Right lung (tissue), 5 donors: Measurements from ENCODE around the gene C16orf74. TPM values are rescaled to one million over a fixed set of nuclear protein-coding genes. Genes with fewer than 3 reads are reported as not detected.

Source experiments
- DNase-seq, 2 donors: peaks; one replicate each; pipeline ENCODE4 v3.0.0-alpha.2; 2013
- polyA plus RNA-seq, 5 donors: library from polyadenylated mRNA; unstranded; fragments of 120-200 nt; gene quantifications; one replicate each; pipeline versions ENCODE4 v1.2.1 to v1.2.3, GENCODE V29; 2013; ENCODE audit warnings: inconsistent platforms in 1 of 5, low replicate concordance in 1 of 5; ENCODE audit not compliant: insufficient read length in 5 of 5, insufficient read depth in 1 of 5

Gene C16orf74
- polyA plus RNA-seq, 5 donors = 8.3 to 21.9 (median 12.9) TPM

DNA sequence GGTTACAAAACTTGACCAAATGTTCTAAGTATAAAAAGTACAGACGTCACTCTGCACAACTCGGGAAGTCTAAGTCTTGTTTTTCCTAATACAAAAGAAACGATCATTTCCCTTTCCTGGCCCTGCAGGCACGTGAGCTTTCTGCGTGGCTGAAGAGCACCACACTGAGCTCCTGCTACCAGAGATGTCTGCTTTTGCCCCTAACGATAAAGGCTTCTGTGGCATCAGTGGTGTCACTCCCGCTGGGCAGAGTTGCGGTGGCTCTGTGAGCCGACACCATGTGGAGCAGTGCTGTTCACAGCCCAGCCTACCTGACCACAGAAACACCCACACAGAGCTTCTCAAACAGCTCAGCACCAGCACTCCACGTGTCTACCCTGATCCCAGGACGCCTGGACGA, 28.0 kb upstream of the C16orf74 start:
- no peak for DNase-seq

DNA sequence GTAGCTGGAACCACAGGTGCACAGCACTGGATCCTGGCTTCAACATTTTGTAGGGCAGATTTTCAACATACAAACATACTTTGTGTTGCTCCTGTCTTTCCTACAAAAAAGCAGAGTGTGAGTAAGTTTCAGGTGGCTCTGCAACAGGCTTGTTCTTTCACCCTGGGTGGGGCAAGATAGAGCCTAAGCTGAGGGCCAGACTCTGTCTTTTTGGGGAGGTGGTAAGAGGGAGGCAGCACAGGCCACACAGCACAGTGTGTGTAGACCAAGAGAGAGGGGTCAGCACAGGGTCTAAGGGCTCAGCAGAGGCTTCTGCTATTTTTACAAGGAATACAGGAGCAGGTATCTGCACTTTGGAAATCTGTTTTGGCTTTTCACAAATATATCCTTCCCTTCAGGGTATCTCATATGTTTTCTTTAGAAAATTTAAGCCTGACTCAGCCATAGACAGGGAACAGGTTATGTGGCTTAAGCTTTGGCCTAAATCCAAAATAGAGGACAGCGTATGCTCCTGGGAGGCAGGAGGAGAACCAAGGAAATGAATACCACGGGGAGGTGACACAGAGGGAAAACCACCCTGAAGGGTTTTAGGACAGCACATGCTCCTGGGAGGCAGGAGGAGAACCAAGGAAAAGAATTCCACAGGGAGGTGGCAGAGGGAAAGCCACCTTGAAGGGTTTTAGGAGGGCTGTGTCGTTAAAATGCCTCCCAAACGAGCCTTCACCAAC, 26.9 kb upstream of the C16orf74 start:
- DNase-seq = no peak

- no peak for DNase-seq
These were observed 23.9 kb upstream of the C16orf74 start for GRCh38 chr16:85774811-85775210.

DNA sequence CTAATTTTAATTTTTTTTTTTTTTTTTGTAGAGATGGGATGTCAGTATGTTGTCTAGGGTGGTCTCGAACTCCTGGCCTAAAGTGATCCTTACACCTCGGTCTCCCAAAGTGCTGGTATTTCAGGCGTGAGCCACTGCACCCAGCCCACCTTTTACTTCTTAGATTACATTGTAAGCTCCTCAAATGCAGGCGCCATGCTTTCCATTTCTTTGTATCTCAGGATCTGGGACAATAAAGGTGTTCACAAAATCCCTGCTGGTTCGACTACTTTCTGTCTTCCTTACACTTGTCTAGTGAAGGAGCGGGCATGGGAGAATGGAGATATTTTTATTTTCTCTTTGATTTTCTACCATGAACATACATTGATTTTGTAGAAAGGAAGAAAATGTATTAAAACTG, 23.2 kb upstream of the C16orf74 start:
- no peak for DNase-seq

DNA sequence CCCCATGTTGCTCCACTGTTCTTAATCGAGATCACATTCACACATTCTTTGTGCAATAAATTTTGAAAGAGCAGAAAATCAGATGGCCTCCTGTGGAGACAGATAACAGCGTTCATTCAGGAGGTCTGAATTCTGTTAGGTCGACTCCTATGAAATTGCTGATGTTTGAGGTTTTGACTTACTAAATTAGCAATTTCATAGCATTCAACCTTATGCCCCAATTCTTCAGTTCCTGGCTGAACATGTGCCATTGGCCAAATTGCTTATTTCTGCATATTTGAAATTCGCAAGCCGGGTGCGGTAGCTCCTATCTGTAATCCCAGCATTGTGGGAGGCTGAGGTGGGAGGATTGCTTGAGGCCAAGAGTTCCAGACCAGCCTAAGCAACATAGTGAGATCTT, 22.1 kb upstream of the C16orf74 start:
- no peak for DNase-seq

DNA sequence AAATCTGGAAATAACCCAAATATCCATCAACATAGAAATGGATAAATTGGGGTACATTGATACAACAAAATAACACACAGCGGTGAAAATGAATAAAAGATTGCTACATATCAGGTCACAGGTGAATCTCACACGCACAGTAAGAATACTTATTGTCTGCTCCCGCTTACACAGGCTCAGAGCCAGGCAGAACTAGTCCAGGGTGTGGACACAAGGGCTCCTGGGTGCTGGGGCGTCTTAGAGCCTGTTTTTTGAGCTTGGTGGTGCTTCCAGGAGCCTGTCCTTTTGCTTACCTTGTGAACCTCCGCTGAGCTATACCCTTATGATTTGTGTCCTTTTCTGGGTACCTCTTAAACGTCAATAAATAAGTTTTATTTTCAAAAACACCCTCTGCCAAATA, 19.8 kb upstream of the C16orf74 start:
- no peak for DNase-seq

GRCh38 chr16:85768199-85768598, 17.3 kb upstream of the C16orf74 start:
- DNase-seq = no peak

GRCh38 chr16:85767531-85767930, 16.6 kb upstream of the C16orf74 start:
- no peak for DNase-seq

- no peak for DNase-seq
These were observed 14.9 kb upstream of the C16orf74 start for GRCh38 chr16:85765767-85766166.

GRCh38 chr16:85765211-85765610, 14.3 kb upstream of the C16orf74 start:
- DNase-seq = no peak

DNA sequence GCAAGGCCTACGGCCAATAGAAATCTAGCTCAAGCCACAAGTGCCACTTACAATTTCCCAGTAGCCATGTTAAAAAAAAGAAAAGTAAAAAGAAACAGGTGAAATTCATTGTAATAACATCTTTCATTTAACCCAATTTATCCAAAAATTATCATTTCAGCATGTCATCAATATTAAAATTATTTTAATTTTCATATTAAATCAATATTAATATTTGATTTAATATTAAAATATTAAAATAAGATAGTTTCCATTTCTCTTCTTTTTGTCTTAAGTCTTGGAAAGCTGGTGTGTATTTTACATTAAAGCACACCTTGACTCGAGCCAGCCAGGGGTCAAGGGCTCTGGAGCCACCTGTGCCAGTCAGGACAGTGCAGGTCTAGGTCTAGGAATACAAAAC, 12.7 kb upstream of the C16orf74 start:
- DNase-seq = no peak

- no peak for DNase-seq
These were observed 12.1 kb upstream of the C16orf74 start for GRCh38 chr16:85762970-85763369.

- DNase-seq = no peak
These were observed 11.0 kb upstream of the C16orf74 start for GRCh38 chr16:85761861-85762260.

DNA sequence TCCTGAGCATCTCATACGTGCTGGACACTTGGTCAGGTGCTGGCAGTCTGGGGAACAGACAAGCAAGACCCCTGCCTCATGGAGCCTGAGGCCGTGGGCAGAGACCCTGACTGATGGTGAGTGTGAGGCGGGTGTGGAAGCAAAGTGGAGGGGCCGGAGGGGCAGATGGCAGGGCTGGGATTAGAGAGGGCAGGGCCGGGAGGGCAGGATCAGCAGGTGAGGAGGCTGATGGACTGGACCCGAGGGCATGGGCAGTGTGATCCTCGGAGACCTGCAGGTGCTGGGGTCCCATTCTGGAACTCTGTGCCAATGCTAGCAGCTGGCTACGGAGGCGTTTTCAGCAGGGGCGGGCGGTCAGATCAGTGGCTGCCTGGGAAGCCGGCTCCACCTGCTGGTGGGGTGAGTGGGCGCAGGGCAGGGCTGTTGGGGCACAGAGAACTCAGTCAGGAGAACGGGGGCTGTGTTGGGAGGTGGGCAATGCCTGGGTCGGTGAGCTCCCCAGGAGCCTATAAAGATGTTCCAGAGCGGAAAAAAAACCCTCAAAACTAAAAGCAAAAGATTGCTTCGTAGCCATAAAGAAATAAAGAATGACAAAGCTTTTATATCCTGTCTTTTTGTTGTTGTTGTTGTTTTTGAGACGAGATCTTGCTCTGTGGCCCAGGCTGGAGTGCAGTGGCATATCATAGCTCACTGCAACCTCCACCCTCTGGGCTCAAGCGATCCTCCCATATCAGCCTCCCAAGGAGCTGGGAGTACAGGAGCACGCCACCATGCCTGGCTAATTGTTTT, 8.9 kb upstream of the C16orf74 start:
- DNase-seq = no peak

GRCh38 chr16:85759136-85759535, 8.2 kb upstream of the C16orf74 start:
- DNase-seq = no peak

- no peak for DNase-seq
These were observed 6.5 kb upstream of the C16orf74 start for GRCh38 chr16:85757341-85757822.

DNA sequence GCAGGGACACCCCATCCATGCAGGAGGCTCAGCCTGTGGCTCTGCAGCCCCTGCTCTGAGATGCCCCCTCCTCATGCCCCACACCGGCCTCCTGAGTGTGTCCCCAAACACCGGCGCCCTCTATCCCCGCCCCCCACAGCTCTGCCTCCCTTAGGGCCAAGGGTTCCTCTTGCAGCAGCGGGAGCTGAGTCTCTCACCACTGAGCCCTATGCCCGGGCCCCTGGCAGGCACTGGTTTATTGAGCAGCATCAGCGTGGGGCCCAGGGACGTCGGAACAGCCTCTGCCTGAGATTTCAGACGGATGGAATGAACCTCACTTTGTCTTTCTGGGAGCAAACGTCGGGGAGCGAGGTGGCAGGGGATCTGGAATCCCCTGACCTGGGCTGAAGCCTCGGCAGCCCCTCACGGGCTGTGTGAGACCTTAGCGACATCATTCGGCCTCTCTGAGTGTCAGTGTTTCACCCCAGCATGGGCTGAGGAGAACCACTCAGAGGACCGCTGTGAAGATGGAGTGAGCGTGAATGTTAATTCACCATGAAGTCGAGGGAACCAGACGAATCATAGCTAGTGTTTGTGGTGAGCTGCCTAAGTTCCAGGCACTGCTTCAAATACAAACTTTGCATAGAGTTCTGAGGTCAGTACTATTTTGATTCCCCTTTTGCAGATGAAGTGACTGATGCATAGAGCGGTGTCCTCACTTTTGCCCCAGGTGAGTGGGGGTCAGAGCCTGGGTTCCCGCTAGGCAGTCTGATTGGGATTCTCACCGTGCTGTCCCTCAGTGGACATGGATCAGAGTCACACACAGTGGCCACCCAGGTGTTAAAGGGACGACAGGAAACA, 5.3 kb upstream of the C16orf74 start:
- DNase-seq = no peak

GRCh38 chr16:85754413-85754812, 3.5 kb upstream of the C16orf74 start:
- no peak for DNase-seq

GRCh38 chr16:85753976-85754375, 3.1 kb upstream of the C16orf74 start:
- DNase-seq = no peak

GRCh38 chr16:85753559-85753958, 2.7 kb upstream of the C16orf74 start:
- DNase-seq = no peak

DNA sequence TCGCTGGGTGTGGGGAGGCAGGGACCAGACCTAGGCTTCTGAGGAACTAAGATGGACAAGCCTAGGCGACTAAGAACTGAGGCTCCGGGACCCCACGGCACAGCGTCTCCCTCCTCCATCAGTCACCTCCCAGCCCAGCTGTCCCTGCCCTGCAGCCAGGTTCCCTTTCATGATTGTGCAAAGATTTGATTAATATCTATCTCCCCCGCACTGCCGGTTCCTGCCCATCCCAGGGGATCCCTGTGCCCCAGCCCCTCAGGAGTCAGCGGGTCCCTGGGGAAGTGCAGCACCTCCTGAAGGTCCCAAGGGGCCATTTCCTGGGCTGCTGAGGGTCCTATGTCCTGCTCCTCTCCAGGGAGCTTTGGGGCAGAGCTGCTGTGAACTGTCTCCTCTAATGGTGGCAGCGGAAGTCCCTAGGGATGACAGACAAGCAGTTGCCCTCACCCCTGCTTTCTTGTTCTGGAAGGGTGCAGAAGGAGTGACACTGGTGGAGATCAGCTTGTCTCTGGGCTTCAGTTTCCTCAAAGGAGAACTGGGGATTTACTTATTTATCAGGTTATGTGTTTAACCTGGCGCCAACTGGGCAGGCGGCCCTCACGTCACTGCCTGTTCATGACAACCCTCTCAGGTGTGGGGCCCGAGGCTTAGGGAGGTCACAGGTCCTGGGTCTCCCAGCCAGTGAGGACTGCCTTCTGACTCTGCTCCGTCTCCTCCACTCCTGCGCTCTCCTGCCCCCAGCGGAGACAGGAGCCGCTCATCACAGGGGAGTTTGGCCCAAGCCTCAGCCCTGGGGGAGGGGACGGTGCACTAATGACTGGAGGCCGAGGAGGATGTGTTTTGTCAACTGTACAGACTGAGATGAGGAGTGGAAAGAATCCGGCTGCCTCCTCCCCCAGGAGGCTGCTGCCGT, 1.9 kb upstream of the C16orf74 start:
- DNase-seq = peak in 1 of 2 donors; percentile 46
